Caco-2 (cell line): ENCODE measurements around the gene PIP4K2B. TPM values are rescaled to one million over a fixed set of nuclear protein-coding genes. Genes with fewer than 3 reads are reported as not detected.

Experiments used
- BruUV-seq: library from RNA; stranded (reverse); fragments of 400-500 nt; replicated peaks from 2 replicates; lab custom pipeline; 2021; lab: Mats Ljungman, UMichigan
- CTCF ChIA-PET: fragments of 300-600 bp; sonication (Branson Sonifier 250); formaldehyde crosslinking; loops from one replicate; lab custom pipeline; 2022; ENCODE audit warnings: antibody characterized with exemption; lab: Charles Lee
- POLR2A ChIA-PET: fragments of 300-600 bp; sonication (Branson Sonifier 250); formaldehyde crosslinking; loops from one replicate; lab custom pipeline; 2022; ENCODE audit warnings: antibody characterized with exemption; lab: Charles Lee
- DNase-seq, 2 experiments: peaks; one replicate each; pipeline versions ENCODE4 v3.0.0 to v3.0.0-alpha.2; 2020 to 2022
- H3K27me3 ChIP-seq: replicated peaks from 2 replicates; pipeline ENCODE4 v1.6.0; 2011; ENCODE audit warnings: low read length; ENCODE audit not compliant: control insufficient read depth, insufficient read depth
- H3K36me3 ChIP-seq: 2 replicates; pipeline ENCODE4 v1.5.1; 2011; ENCODE audit warnings: low read length; ENCODE audit not compliant: control insufficient read depth, insufficient read depth
- H3K4me1 ChIP-seq: fragments of 250-450 bp; sonication (Bioruptor Pico); 2 replicates; pipeline ENCODE4 v1.5.1; 2020; ENCODE audit warnings: mild to moderate bottlenecking
- H3K4me3 ChIP-seq: 2 replicates; pipeline ENCODE4 v1.5.1; 2011; ENCODE audit warnings: low read depth, mild to moderate bottlenecking, control low read depth, low read length
- H3K9me3 ChIP-seq: fragments of 250-450 bp; sonication (Bioruptor Pico); 2 replicates; pipeline ENCODE4 v1.5.1; 2020; ENCODE audit warnings: mild to moderate bottlenecking, moderate library complexity
- H3K27ac Mint-ChIP-seq: one replicate; pipeline ENCODE4 v1.8.0; 2022; ENCODE audit warnings: mixed read lengths; ENCODE audit not compliant: unreplicated experiment
- H3K27me3 Mint-ChIP-seq: one replicate; pipeline ENCODE4 v1.8.0; 2022; ENCODE audit warnings: mixed read lengths; ENCODE audit not compliant: insufficient read depth, unreplicated experiment
- H3K36me3 Mint-ChIP-seq: one replicate; pipeline ENCODE4 v1.8.0; 2022; ENCODE audit warnings: mild to moderate bottlenecking, mixed read lengths; ENCODE audit not compliant: insufficient read depth, unreplicated experiment
- H3K4me1 Mint-ChIP-seq: one replicate; pipeline ENCODE4 v1.8.0; 2022; ENCODE audit warnings: low read depth, mixed read lengths; ENCODE audit not compliant: unreplicated experiment
- H3K4me3 Mint-ChIP-seq: one replicate; pipeline ENCODE4 v1.8.0; 2022; ENCODE audit warnings: mild to moderate bottlenecking, moderate library complexity, mixed read lengths; ENCODE audit not compliant: unreplicated experiment
- H3K9me3 Mint-ChIP-seq: one replicate; pipeline ENCODE4 v1.8.0; 2022; ENCODE audit warnings: mixed read lengths; ENCODE audit not compliant: unreplicated experiment
- intact Hi-C: fragments of 100-400 bp; cut with micrococcal nuclease; formaldehyde crosslinking; loops from one replicate; pipeline ENCODE4 v1.10.0; 2022; ENCODE audit not compliant: unreplicated experiment
- total RNA-seq: library from RNA; stranded (reverse); gene quantifications from 2 replicates; pipeline ENCODE4 v1.2.3, GENCODE V29; 2022
- TF ChIP-seq, protein P1 (sequence below), 2 experiments: fragments of 200-600 bp in 1 of 2; IDR thresholded peaks; 1 replicate in 1 of 2; 2 replicates in 1 of 2; pipeline versions ENCODE4 v1.5.1 to v1.8.0; 2011 to 2022; ENCODE audit warnings: antibody characterized with exemption in 1 of 2, control low read depth in 1 of 2, inconsistent platforms in 1 of 2, low read depth in 1 of 2, low read length in 1 of 2, mild to moderate bottlenecking in 1 of 2, moderate library complexity in 1 of 2; ENCODE audit not compliant: insufficient read depth in 1 of 2, severe bottlenecking in 1 of 2, unreplicated experiment in 1 of 2

Gene PIP4K2B
- total RNA-seq, 1 experiment from 2014 or later: 39.6 TPM

- Mint-ChIP-seq H3K9me3 (no peaks in the 10 kb centered on the region), H3K4me3 (peak overlapping the region; percentile 98), H3K27me3 (no peaks in the 10 kb centered on the region), H3K27ac (peak overlapping the region; percentile 100), H3K36me3 (peaks cover 28% of the 10 kb centered on the region), H3K4me1 (no peaks in the 10 kb centered on the region)
- TF ChIP-seq, protein P1, sequence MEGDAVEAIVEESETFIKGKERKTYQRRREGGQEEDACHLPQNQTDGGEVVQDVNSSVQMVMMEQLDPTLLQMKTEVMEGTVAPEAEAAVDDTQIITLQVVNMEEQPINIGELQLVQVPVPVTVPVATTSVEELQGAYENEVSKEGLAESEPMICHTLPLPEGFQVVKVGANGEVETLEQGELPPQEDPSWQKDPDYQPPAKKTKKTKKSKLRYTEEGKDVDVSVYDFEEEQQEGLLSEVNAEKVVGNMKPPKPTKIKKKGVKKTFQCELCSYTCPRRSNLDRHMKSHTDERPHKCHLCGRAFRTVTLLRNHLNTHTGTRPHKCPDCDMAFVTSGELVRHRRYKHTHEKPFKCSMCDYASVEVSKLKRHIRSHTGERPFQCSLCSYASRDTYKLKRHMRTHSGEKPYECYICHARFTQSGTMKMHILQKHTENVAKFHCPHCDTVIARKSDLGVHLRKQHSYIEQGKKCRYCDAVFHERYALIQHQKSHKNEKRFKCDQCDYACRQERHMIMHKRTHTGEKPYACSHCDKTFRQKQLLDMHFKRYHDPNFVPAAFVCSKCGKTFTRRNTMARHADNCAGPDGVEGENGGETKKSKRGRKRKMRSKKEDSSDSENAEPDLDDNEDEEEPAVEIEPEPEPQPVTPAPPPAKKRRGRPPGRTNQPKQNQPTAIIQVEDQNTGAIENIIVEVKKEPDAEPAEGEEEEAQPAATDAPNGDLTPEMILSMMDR (IDR thresholded peaks at IDR 0.05; ENCODE audit: insufficient read depth in 1 of 2, low read depth in 1 of 2, low read length in 1 of 2, severe bottlenecking in 1 of 2, unreplicated experiment in 1 of 2): no peak
- no peaks in the 10 kb centered on the region for H3K36me3 ChIP-seq
- ChIA-PET CTCF (interaction anchor here (0.7 to 1.2 kb wide), 3 partner anchors 28 to 142 kb away, joined by 3 to 5 read pairs (median 3); partner anchors contain the start of genes FBXO47 and RPL23), POLR2A (interaction anchor here (0.6 to 1.8 kb wide), 7 partner anchors 14 to 319 kb away, joined by 3 to 18 read pairs (median 3); partner anchors contain the start of genes PIP4K2B and RPL23)
- intact Hi-C loops: loop anchor here (1.0 kb wide), 2 partner anchors 26 to 27 kb away; partner anchors contain the start of gene RPL23
- peak overlapping the region; percentile 86 for H3K4me3 ChIP-seq
- H3K9me3 ChIP-seq: no peaks in the 10 kb centered on the region
- no peaks in the 10 kb centered on the region for H3K27me3 ChIP-seq
- H3K4me1 ChIP-seq: peaks cover 9% of the 10 kb centered on the region
- TSS peak; percentile 99 for BruUV-seq
- DNase-seq: no peak
Observed at GRCh38 chr17:38825762-38826247, 26.4 kb upstream of the PIP4K2B start.

DNA sequence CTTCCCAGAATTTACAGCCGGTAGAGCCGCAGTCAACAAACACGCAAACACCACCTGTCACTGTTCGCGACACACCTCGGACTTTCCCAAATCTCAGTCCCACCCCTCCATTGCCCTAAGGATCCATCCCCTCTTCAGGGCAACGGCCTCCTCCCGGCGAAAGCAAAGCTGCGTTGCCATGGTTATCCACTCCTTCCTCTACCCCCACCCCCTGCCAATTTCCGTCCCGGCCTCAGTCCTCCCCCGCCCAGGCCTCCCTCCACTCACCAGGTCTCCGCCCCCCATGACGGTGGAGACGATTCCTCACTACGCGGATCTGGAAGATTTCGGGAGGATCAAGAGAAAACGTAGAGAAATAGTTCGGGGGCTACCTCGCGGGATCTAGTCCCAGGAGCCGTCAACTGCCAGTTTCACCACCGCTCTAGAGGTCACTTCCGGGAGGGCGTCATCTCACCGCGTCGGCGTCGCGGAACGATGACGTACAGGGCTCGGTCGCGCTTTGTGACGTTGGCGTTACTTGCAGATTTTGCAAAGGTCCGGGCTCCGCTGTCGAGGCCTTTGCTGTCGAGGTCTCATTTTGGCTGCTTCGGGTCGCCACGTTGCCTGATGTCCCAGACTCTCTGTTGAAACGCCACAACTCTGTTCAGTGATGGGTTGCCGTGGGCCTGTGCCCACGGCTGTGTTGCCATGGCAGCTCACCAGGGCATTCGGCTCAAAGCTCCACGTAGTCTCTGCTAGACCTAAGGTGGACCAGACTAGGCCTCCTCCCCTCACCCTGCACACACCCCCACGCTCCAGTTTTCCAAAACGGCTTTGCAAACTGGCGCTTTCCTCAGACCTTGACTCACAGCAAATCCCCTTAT, 25.8 kb upstream of the PIP4K2B start, which contains the start of gene CWC25:
CWC25 (minus strand) TSS at position 423 of the 863 bp plus-strand sequence; CDS start at position 285, 138 bp downstream.
- TF ChIP-seq, protein P1 (IDR thresholded peaks at IDR 0.05; ENCODE audit: insufficient read depth in 1 of 2, low read depth in 1 of 2, low read length in 1 of 2, severe bottlenecking in 1 of 2, unreplicated experiment in 1 of 2): no peak
- DNase-seq: peak; percentile 97 to 98
- Mint-ChIP-seq H3K4me1 (no peaks in the 10 kb centered on the region), H3K27me3 (no peaks in the 10 kb centered on the region), H3K27ac (peak within 1 kb of the TSS; percentile 100), H3K4me3 (peak within 1 kb of the TSS; percentile 98), H3K36me3 (peaks cover 35% of the 10 kb centered on the region), H3K9me3 (no peaks in the 10 kb centered on the region)
- Histone ChIP-seq H3K27me3 (no peaks in the 10 kb centered on the region), H3K9me3 (no peaks in the 10 kb centered on the region), H3K36me3 (no peaks in the 10 kb centered on the region), H3K4me3 (peak within 1 kb of the TSS; percentile 86), H3K4me1 (peaks cover 9% of the 10 kb centered on the region)
- intact Hi-C loops: loop anchor here (1.0 kb wide), 2 partner anchors 25 to 28 kb away; partner anchors contain the start of gene RPL23
- TSS peak; percentile 81 for BruUV-seq
- CTCF ChIA-PET: interaction anchor here (0.6 to 1.2 kb wide), 4 partner anchors 28 to 413 kb away, joined by 3 to 5 read pairs (median 4); partner anchors contain the start of genes FBXO47 and RPL23
- POLR2A ChIA-PET: interaction anchor here (0.6 to 1.8 kb wide), 6 partner anchors 13 to 319 kb away, joined by 3 to 18 read pairs (median 3); partner anchors contain the start of genes PIP4K2B and RPL23

GRCh38 chr17:38815576-38816193, 16.3 kb upstream of the PIP4K2B start:
- TF ChIP-seq, protein P1 (IDR thresholded peaks at IDR 0.05; ENCODE audit: insufficient read depth in 1 of 2, low read depth in 1 of 2, low read length in 1 of 2, severe bottlenecking in 1 of 2, unreplicated experiment in 1 of 2): peak in 1 of 2 experiments; percentile 2
- H3K36me3 ChIP-seq: peaks cover 1% of the 10 kb centered on the region
- no TSS peak for BruUV-seq

More at GRCh38 chr17:38815576-38816193, 16.3 kb upstream of the PIP4K2B start:
- intact Hi-C loops: no loop called here
- Mint-ChIP-seq H3K4me3 (no peak overlapping the region), H3K36me3 (peaks cover 71% of the 10 kb centered on the region), H3K27ac (no peak overlapping the region), H3K9me3 (no peaks in the 10 kb centered on the region), H3K4me1 (no peaks in the 10 kb centered on the region), H3K27me3 (no peaks in the 10 kb centered on the region)
- Histone ChIP-seq H3K4me3 (no peak overlapping the region), H3K27me3 (no peaks in the 10 kb centered on the region), H3K4me1 (no peaks in the 10 kb centered on the region), H3K9me3 (no peaks in the 10 kb centered on the region)
- no peak for DNase-seq
- ChIA-PET POLR2A (no interaction called here), CTCF (no interaction called here)
